HuH-7 (cell line): Measurements from ENCODE around the gene SLC7A6OS.
"Not testable (repeated sequence)": the region's sequence is repeated elsewhere in the genome, so short reads cannot be mapped to it uniquely, and the experiment has no call there.

Experiments used
- DNase-seq: peaks from one replicate; pipeline ENCODE4 v3.0.0; 2011; ENCODE audit warnings: low spot score

Gene SLC7A6OS

DNA sequence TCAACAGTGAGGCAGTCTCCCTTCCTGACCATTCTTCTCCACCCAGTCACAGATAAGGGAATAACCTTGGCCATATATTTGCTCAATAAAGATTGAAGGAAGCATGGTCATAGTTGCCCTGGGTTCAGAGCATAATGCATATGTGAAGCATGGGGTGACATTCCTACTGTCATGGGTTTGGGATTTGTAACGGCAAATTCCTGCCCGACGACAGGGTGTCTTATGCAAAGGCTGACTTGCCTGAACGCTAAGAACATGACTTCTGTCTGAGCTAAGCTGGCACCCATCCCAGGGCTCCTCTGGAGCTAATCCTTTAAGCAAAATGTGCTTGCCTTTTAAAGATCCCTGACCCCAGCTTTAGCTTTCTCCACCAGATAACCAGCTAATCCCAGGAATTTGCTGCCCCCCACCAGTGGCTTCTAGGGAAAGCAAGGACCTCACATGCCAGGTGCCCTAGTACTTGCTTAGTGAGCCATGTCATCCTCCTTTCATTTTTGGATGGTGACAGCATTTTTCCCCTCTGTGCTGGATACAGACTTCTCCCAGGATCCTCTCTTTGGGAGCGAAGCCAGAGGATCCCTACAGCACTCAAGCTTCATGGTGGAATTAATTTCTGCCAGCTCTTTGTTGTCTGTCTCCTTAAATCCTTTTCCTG is 11.7 kb downstream of the SLC7A6OS start:
- DNase-seq = no peak

DNA sequence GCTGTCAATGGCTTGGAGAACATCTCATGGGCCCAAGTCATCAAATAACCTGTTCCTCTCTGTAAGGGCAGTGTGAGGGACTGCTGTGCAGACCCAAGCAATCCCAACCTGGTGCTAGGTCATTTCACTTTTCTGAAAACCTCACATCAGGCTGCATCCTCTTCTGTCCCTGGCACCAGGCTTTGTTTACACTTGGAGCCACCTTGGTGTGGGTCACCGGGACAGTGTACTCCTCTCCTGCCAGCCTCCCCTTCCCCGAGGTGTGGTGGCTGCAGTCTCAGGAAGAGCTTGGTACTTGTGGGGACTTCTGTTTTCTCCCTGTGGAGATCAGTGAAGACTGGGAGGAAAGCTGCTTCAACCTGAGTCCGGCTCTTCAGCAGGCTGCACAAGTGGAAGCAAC is 12.4 kb downstream of the SLC7A6OS start:
- DNase-seq = no peak

DNA sequence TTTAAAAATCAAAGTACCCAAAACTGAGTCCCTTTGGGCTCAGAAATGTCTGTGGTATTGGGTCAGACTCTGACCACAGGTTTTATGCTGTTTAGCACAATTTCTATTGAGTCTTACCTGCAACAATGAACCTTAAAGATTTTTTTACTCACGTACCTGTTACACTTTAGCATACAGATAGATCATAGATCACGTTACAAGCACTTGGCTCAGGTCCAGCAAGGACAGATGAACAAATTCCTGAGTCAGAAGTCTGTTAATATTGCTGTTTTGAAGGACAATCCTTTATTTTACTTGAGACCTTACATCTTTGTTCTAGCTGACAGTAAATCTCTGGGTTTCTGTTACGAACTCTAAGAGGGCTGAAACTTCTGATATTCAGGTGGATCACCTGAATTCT is 12.8 kb downstream of the SLC7A6OS start:
- DNase-seq = no peak

DNA sequence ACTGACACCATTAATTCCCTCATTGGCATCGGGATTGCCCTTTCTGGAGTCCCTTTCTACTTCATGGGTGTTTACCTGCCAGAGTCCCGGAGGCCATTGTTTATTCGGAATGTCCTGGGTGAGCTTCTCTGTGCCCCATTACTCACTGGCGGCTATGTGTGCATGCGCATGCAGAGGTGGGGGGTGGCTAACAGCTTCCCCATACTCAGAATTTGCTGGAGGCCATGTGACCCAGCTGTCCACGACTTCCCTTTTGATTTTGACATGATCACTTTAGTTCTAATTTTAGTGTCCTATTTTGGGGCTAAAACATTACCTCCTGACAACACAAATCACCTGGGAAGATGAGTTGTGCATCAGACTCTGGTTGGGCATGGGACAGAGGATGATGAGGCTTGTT is 14.1 kb downstream of the SLC7A6OS start:
- no peak for DNase-seq

DNA sequence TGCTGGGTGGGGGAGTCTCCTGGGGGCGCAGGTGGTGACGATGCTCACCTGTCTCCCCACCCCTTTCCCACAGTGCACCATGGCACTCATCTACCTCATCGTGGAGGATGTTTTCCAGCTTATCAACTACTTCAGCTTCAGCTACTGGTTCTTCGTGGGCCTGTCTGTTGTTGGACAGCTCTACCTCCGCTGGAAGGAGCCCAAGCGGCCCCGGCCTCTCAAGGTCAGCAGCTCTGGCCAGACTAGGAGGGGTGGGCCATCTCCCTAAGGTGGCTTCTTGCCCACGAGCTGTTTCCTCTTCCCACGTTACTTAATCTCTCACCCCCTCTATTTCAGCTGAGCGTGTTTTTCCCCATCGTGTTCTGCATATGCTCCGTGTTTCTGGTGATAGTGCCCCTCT is 14.5 kb downstream of the SLC7A6OS start:
- DNase-seq = no peak

DNA sequence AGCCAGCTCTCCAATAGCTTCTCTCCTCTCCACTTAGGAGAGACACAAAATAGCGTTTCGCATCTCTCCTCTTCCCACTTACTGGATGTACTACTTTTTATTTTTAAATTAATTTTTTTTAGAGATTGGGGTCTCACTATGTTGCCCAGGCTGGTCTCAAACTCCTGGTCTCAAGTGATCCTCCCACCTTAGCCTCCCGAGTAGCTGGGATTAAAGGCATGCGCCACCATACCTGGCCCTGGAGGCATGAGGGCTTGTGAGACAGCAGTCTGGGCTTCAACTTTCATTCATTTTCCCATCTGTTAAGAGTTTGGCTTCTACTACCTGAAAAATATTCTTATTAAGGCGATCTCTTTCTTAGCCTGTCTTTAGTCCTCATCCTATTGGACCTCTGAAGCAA is 18.3 kb downstream of the SLC7A6OS start:
- DNase-seq = no peak

DNA sequence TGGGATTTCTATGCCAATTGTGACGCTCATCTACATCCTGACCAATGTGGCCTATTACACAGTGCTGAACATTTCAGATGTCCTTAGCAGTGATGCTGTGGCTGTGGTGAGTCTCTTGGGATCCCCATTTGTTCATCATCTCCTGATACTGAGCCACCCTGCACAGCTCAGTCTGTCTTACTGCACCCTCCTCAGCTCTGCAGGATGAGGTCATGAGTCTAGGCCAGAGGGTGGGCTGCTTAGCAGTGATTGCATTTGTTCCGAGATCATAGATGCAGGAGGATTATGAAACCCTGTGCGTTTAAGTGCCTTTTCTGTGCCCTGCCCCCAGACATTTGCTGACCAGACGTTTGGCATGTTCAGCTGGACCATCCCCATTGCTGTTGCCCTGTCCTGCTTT is 19.5 kb downstream of the SLC7A6OS start:
- no peak for DNase-seq

DNA sequence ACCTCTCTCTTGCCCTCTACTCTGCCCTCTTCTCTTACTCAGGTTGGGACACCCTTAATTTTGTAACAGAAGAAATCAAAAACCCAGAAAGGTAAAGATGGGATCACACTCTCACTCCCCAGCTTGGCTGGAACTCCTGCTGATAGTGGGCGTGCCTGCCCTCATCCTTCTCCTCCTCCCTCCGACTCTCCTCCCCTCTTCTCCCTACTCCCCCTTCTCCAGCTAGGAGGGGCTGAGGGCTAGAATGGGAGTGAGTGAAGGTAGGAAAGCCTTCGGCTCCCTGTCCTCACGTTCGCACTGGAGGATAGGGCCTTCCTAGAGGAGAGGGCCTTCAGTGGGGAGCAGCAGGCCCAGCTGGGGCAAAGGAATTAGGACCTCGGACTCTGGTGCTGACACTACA is 20.3 kb downstream of the SLC7A6OS start:
- DNase-seq = no peak

DNA sequence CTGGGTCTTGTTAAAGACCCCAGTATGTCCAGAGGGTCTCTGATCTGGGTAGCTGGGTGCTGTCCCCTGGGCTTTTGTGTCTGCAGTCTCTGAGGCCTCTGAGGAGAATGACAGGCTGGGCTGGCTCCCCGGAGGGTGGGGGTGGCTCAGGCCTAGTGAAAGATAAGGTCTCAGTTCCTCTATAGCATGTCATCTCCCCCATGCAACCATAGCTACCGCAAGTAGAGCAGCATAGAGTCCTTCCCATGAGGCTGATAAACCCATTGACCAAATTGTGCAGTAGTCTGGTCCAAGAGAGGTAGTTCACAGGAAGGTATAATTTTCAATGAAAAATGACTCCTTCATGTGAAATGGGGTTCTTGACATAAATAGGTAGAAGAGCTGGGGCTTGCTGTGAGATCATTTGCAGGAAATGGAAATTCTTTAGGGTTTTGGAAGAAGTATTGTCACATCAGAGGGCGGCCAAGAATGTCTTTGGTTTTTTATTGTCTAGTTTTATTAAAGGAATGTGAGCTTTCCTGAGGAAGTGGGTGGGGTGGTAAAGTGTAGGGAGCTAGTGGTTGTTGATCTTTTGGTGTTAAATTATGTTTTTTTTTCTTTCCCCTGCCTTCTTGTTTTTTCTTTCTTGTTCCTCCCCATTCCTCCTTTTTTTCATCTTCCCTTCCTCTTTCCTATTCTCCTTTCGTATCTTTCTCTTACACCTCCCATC is 21.0 kb downstream of the SLC7A6OS start:
- no peak for DNase-seq

DNA sequence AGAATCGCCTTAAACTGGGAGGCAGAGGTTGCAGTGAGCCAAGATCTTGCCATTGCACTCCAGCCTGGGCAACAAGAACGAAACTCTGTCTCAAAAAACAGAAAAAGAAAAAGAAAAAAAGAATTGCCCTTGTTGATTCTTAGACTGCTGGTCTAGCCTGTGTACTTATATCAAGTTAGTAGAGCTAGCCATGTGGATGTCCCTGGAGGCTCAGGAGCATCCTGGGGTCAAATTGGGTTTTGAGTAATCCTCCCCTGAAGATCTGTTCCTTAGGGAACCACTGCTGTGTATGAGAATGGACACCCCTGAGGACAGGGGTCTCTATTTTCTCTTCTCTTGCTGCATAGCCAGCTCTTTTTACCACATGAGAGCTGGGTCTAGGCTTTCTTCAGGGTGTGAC is 21.5 kb downstream of the SLC7A6OS start:
- DNase-seq = no peak

DNA sequence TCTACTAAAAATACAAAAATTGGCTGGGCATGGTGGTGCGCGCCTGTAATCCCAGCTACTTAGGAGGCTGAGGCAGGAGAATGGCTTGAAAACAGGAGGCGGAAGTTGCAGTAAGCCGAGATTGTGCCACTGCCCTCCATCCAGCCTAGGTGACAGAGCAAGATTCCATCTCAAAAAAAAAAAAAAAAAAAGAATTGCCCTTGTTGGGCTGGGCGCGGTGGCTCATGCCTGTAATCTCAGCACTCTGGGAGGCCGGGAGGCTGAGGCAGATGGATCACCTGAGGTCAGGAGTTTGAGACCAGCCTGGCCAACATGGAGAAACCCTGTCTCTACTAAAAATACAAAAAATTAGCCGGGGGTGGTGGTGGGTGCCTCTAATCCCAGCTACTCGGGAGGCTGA is 21.9 kb downstream of the SLC7A6OS start:
- DNase-seq = not testable (repeated sequence)

DNA sequence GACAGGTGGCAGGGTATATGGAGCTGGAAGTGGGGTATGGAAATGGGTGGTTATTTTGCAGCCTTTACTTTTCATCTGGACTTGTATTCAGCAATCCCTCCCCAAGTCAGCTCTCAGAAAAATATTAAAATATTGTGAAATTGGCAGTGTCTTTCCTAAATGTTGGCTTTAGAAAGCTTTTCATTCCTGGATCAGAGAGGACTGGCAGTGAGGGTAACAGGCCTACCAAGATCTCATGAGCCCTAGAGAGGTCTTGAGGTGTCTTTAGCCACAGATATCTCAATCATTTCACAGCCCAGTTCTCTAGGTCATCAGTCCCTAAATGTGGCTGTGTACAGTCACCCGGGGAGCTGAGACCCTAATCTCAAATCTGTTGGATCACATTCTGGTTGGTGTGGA is 22.5 kb downstream of the SLC7A6OS start:
- DNase-seq = no peak

DNA sequence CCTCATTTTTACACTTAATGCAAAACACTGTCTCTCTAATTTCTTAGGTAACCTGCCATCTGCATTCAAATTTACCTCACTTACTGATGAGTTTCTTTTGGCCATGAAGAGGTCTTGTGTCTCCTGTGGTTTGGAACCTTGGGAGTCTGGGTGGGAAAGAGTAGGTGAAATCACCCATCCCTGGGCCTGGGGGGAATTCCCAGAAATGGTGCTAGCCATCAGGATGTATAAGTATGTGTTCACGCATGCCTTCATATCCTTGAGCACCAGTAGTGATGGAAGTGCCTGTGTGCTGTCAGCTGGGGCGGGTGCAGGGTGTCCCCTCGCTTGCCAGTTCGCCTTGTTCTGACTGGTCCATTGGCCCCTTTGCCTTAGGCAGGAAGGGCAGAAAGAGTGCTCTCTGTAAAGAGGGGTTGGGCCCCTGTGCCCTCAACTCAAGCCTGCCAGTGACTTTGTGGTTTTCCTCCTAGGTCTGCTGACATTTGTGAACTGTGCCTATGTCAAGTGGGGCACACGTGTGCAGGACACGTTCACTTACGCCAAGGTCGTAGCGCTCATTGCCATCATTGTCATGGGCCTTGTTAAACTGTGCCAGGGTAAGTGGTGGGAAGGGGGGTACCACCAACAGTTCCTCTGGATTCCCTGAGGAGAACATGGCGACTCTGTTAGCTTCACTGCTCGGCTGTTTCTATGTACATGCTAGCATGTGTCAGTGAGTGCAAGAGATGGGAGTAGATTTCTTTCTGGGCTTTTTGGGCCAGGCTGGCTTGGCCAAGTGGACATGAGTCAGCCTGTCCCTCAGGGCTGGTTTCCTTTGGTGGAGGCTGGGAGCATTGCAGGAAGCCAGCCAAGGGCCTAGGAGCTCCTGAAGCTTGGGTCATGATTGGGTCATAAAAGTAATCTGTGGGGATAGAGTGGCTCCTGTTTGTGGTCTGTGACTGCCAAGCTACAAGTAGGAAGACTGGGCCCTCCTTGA is 23.2 kb downstream of the SLC7A6OS start:
- DNase-seq = no peak

DNA sequence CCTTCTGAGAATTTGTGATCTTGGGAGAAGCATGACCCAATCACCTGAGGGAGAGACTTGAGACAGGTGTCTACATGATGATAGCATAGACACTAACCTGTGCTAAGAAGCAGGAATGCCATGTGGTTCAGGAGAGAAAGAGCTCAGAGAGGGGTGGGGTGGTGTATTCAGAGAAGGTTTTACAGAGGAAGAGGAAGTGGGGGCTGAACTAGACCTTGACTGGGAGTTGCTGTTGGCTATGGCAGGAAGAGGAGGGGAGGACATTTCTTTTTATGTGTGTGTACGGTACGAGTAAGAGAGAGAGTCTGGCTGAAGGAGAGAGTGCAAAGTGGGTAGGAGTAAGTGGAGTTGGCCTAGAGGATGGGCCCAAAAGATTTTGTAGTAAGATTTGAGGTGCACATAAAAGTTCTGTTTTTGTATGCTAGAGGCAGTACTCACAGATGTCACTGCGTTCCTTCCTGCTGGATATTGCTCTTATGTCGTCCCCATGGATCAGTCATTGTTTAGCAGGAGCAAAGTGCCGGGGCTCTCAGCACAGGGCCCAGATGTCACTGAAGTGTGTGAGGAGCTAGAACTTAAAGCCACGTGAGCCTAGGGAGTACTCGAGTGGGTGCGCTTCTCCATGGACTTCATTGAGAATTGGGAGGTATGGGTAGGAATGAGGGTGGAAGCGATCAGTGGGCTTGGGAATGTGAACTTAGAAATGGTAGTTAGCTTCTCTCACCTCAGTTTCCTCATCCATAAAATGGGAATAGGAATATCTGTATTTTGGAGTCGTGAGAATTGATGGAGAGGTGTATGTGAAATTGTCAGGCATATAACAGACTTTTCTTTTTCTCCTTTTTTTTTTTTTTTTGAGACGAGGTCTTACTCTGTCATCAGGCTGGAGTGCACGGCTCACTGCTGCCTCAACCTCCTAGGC is 24.3 kb downstream of the SLC7A6OS start:
- DNase-seq = no peak

DNA sequence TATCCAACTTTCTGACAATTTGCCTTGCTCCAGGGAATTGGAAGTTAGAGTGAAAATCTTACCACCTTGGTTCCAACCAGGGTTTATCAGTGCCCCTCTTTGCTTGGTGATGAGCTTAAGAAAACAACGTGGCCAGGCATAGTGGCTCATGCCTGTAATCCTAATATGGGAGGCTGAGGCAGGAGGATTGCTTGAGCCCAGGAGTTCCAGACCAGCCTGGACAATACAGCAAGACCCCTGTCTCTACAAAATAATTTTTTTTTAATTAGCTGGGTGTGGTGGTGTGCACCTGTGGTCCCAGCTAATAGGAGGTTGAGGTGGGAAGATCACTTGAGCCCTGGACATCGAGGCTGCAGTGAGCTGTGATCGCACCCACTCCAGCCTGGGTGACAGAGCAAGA is 25.1 kb downstream of the SLC7A6OS start:
- no peak for DNase-seq

DNA sequence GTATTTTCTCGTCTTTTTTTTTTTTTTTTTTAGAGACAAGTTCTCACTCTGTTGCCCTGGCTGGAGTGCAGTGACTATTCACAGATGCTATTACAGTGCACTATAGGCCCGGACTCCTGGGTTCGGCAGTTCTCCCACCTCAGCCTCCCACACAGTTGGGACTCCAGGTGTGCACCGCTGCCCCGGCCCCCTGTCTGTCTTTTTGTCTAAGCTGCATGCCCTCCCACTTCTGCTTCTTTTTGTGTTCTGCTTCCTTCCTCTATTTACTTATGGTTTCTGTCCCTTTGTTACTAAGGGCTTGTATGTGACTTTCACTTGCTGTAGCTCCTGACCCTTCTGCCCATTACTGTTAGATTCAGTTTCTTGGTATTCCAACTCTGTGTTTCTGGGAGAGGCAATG is 25.9 kb downstream of the SLC7A6OS start:
- DNase-seq = no peak

DNA sequence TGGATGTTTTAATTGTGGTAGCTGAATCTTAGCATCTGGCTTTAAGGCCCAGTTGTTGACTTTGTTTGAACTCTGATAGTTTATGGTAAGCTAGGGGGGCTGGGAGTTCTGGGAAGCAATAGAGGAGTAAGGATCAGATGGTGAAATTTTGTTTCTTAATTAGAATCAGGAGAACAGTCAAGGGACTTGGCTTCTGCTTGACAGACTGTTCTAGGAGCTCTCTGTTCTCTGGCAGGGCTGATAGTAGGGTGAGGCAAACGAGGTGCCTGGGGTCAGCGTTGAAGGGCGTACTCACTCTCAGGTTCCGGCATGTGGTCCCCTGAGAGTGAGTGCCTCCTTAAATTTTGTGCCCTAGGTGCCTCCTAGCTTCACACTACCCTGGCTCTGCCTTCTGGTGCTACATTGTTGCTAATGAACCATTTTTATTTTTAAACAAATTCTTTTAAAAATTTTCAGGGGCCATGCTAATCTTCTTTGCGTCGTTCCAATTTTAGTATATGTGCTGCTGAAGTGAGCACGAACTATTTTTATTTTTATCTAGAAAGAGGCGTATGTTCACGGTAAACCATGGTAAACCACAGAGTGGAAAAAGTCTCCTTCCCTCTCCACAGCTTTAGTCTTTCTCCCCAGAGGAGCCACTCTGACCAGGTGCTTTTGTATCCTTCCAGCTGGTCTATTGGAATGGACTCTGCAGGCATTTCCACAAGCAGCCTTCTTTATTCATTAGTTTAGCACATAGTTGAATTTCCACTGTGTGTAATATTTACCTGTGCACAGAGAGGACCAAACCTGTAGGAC is 26.7 kb downstream of the SLC7A6OS start:
- no peak for DNase-seq

DNA sequence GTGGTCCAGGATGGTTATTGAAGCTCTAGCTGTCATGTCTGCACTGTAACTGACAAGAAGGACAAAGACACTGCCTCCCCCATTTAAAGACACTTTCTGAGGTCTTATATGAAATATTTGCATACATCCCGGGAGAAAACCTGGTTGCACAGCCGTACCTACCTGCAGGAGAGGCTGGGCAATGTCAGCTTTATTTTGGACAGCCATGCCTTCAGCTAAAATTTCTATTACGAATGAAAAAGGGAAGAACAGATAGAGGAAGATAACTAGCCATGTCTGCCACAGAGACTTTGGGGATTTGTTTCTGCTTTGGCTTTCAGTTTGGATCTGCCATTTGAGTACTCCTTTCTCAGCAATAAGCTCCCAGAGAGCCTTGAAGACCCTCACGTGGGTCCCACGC is 27.4 kb downstream of the SLC7A6OS start:
- DNase-seq = no peak

DNA sequence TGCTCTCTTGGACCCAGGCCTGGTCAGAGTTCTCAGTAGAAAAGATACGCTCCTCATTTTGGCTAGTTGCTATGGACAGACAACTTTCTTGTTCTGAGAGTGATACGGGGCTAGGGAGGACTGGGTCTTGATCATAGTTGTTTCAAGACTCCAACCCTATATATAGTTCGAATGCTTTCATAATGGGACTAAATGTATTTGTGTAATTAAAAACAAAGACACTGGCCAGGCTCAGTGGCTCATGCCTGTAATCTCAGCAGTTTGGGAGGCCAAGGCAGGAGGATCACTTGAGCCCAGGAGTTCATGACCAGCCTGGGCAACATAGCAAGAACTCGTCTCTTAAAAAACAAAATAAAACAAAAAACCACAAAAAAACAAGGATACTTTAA is 28.7 kb downstream of the SLC7A6OS start:
- DNase-seq = no peak

DNA sequence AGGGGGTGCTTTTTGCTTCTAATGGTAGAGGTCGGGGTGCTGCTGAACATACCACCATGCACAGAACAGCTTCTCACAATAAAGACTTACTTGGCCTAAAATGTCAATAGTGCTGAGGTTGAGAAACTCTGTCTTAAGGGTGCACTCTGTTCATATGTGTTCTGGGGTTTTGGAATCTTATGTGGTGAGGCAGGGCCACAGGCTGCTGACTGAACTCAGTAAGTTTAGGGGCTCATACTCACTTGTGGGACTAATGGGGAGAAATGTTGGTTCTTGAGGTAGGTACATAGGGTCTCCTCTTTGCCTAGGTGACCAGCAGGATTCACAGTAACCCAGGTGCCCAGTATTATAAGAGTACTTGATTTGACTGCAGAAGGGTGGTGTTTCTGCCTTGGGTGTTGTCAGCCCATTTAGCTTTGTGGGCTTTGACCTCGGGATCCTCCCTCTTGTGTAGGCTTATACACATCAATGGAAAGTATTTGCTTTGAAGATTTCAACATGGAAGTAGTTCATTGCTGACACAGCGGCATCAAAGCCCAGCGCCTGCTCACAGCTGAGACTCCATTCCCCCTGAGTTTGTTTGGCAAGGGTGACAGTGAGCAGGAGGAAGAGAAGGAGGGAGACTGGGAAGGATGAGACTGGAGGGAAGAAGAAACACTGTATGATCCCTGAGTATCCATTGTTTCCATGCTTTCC is 29.2 kb downstream of the SLC7A6OS start:
- DNase-seq = no peak
